ENCODE measurements around the gene EML5.
A peak's percentile ranks its signal among the peaks of the same experiment; 100 is the strongest.

Gene EML5

DNA sequence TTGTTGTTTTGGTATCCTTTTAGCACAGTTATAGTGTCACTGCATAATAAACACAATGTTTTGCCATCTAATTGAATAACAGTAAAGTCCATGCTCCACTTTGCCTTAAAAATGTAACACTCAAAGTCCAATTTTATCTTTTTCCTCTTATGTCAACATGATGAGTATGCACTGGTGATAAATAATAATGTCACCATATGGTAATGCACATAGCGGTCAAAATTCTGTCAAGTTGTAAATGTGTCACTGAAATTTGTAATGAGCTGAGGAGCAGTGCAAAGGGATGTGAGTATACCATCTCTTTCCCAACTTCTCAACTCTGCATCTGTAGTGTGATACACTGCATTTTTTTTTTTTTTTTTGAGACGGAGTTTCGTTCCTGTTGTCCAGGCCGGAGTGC lies 65.7 kb downstream of the EML5 start:
- DNase-seq = no peak

- no peak for DNase-seq
Observed at GRCh38 chr14:88710709-88711108, 82.0 kb downstream of the EML5 start.

- DNase-seq = no peak
Observed at GRCh38 chr14:88707088-88707487, 85.7 kb downstream of the EML5 start.

GRCh38 chr14:88706425-88706824 lies 86.3 kb downstream of the EML5 start:
- DNase-seq = no peak

GRCh38 chr14:88698651-88699050 lies 94.1 kb downstream of the EML5 start:
- DNase-seq = no peak

DNA sequence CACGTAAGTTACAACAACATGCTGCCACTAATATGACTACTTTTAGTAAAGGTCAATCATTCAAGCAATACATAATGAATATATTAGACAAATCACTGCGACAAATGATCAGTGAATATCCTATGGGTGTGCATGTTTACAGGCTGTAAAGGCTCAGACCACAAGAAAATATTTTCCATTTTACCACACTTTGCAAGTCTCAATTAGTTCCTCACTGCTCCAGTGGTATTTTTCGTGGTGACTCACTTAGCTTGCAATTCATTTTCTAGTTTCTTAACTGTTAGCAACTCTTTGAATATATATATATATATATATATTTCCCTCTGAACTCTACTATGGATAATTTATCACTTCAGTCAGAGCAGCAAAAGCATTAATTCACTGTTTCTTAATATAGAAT lies 96.9 kb downstream of the EML5 start:
- no peak for DNase-seq

GRCh38 chr14:88688386-88688785 lies 104.4 kb downstream of the EML5 start:
- DNase-seq = no peak

DNA sequence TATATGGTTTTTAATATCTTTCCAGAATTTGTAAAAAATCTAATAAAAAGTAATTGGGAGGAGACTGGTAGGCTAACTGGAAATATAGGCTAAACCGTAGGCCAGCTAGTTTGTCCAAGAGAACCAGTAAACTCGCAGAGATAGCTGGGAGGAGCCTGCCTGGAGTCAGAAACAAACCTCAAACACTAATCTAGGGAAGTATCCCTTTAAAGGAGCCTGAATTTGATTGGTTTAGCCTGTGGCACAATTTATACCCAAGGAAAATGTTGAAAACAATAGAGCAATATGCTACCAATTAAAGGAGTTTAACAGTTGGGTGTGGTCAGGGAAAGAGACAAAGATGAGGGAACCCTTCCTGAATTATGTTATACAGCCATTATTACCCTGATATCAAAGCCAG lies 109.6 kb downstream of the EML5 start:
- no peak for DNase-seq

DNA sequence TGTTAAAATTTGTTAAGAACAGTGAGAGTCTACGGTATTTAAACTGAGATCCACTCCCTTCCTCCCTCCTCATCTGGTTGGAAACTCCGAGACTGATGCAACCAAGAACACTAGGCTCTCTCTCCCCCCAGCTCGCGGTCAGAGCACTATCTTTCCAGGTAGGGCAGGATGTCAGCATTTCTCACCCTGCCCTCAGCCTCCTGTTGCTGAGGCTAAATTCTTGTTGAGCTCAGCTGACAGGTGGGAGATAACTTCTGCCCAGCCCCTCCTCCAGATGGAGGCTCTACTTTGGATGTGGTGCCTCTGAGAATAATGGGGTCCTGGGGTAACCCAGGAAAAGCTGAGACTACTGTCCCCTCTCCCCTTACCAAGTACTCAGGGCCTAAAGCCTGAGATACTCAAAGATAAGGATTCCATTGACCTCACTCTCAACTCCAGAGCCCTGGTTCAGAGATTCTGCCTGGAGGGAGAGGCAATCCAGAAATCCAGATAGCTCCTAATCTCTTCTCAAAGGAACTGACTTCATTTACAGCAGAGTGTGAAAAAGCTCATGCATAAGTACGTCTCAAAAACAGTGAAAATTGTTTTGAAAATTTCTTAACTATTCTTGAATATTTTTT lies 110.1 kb downstream of the EML5 start:
- no peak for DNase-seq

DNA sequence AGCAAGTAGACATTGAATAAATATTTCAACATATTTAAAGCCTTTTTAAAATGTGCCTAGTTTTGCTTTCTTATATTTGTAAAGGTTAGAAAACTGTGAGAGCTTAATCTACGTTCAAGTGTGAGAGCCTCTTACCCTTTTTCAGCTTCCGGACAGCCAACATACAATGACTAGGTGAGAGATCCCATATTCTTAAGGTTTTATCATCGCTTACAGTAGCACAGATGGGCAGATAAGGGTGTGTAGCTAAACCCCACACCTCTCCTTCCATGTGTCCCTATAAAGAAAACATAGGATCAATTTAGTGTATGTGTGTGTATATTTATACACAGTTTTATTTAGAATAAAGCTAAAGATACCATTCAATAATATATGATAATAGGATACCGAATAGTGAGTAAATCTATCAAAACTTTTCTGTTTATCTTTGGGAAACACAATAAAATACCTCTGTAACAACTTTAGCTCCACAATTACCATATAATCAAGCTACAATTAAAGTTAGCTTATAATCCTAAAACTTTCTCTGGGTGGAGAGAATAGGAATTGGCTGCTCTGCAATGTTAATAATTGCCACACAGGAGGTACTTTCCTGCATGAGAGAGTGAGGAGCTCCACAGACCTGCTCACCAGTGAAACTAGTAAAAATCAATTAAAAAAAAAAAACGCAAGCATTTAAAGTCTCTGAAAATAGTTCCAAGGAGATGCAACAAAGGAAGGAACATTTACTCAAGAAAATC lies 110.8 kb downstream of the EML5 start:
- no peak for DNase-seq

- no peak for DNase-seq
Observed at GRCh38 chr14:88669346-88669745, 123.4 kb downstream of the EML5 start.

- DNase-seq = no peak
Observed at GRCh38 chr14:88668448-88669116, 124.2 kb downstream of the EML5 start.

DNA sequence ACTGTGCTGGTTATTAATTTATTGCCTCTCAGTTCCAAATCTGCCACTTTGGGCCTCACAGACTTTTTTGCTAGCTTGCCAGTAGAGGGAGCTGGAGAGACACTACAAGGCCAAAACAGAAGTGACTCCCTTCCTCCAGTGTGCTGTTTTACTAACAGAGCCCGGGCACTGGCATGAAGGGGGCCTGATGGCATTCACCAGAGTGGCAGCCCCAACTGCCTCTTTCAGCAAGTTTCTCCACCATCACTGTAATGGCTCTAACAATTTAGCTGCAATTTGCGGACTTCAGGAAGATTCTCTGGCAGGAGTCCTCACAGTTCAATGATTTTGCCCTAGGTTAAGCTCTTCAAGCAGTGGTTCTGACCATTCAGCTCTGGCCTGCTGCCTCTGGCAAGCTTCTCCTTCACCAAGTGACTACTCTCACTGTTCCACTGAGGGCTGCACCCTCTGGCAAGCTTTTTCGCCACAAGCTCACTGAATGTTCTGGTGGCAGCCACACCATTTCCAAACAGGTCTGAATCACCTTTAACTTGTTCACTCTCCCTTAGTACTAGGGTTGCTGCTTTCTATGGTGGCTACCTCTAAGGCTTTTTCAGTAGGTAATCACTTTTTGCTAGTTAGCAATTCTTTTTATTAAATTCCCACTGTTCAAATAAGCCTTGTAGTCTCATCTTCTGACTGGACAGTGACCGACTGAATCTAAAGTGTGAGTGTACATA lies 125.0 kb downstream of the EML5 start:
- DNase-seq = peak in 52 of 56 donors; percentile 3 to 83 (median 35)

DNA sequence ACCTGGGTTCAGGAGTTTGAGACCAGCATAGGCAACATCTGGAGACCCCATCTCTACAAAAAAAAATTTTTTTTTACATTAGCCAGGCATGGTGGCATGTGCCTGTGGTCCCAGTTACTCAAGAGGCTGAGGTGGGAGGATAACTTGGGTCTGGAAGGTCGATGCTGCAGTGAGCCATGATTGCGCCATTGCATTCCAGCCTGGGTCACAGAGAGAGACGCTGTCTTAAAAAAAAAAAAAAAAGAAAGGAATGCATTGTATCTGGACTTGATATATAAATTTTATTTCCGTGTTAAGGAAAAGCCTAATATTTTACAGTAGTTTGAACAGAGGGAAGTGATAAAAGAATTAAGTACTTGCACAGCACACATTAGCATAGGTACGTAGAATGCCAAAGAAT lies 132.7 kb downstream of the EML5 start:
- no peak for DNase-seq

DNA sequence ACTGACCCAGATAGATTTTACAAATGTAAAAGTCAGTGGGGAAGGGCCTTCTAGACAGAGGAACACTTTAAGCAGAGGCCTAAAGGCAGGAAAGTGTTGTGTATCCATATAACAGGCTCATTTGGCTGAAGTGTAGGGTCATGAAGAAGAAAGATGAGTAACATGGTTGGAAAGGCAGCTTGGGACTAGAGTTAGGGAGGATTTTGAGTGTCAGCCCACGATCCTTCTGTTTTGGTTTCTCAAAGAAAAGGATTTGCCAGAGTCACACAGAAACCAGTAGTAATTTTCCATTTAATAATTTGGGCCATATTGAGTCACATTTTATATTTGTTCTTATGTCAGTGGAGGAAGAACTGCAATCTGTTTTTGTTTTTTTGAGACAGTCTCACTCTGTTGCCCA lies 153.5 kb downstream of the EML5 start:
- DNase-seq = no peak

DNA sequence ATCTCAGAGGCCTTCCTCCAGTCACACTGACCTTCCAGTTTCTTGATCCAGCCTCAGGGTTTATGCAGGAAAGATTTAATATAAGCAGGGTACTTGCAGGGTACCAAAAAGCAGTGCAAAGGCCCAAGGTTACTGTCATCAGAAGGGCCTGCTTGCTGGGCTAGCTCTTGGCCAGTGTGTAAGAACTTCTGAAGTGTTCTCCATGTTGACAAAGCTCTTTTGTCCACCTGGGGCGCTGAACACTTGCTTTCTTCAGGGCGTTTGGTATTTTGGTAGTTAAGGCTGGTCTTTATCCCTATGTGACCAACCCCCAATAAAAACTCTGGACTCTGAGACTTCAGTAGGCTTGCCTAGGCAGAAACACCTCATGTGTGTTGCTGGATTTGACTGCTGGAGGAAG lies 160.2 kb downstream of the EML5 start:
- no peak for DNase-seq

DNA sequence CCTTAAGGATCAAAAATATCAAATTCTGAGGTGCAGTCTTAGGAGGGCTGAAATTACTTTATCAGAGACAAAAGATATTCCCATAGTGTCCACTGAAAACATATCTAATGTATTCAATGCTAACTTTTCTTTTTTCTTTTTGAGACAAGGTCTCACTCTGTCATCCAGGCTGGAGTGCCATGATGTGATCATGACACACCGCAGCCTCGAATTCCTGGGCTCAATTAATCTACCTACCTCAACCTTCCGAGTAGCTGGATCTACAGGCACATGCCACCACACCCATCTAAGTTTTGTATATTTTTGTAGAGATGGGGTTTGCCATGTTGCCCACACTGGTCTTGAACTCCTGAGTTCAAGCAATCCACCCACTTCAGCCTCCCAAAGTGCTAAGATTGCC lies 161.7 kb downstream of the EML5 start:
- no peak for DNase-seq

DNA sequence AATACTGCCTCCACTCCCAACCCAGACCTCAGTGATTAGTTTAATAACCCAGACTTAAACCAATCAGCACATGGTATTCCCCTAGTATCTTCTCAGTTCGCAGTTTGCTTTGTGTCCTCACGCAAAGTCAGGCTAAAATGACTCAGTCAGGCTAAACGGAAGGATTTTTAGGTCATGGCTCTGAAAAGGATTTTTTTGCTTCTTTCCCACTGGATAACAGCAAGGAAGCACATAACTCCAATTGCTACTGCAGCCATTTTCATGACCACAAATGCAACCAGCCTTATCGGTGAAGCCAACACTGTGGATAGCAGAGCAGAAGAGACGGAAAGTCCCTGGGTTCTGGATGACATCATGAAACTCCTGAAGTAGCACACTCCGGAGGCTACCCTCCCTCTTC lies 162.2 kb downstream of the EML5 start:
- DNase-seq = no peak

- DNase-seq = no peak
Observed at GRCh38 chr14:88628462-88628861, 164.3 kb downstream of the EML5 start.

GRCh38 chr14:88628033-88628432 lies 164.7 kb downstream of the EML5 start:
- no peak for DNase-seq

- DNase-seq = no peak
Observed at GRCh38 chr14:88625671-88626070, 167.1 kb downstream of the EML5 start.

GRCh38 chr14:88621100-88621499 lies 171.7 kb downstream of the EML5 start:
- no peak for DNase-seq
